Adrenal gland (tissue), 12 donors: ENCODE data around the gene HRAS. TPM values are rescaled to one million over a fixed set of nuclear protein-coding genes. Genes with fewer than 3 reads are reported as not detected.

Experiments used
- DNase-seq, 7 donors: peaks; one replicate each; pipeline ENCODE4 v3.0.0-alpha.2; 2019 to 2020
- H3K27ac ChIP-seq, 5 donors: fragments of 200-600 bp; sonication (generic) in 4 of 5; 1 replicate in 3 of 5; 2 replicates in 2 of 5; pipeline versions ENCODE4 v1.5.1 to v1.8.0; 2016 to 2020; ENCODE audit warnings: mild to moderate bottlenecking in 1 of 5
- H3K27me3 ChIP-seq: fragments of 200-600 bp; 2 replicates; pipeline ENCODE4 v1.8.0; 2021
- H3K36me3 ChIP-seq, 2 donors: fragments of 200-600 bp; replicated peaks in 1 of 2; 1 replicate in 1 of 2; 2 replicates in 1 of 2; pipeline versions ENCODE4 v1.5.1 to v1.8.0; 2018 to 2022
- H3K4me1 ChIP-seq, 2 donors: fragments of 200-600 bp; replicated peaks in 1 of 2; 1 replicate in 1 of 2; 2 replicates in 1 of 2; pipeline versions ENCODE4 v1.5.1 to v1.8.0; 2018 to 2021
- H3K4me3 ChIP-seq, 4 donors: fragments of 200-600 bp; sonication (generic) in 3 of 4; one replicate each; pipeline ENCODE4 v1.5.1; 2016 to 2018
- H3K9me3 ChIP-seq, 3 donors: fragments of 200-600 bp; sonication (generic) in 1 of 3; replicated peaks in 1 of 3; 1 replicate in 2 of 3; 2 replicates in 1 of 3; pipeline versions ENCODE4 v1.5.1 to v1.8.0; 2016 to 2021
- CTCF ChIP-seq, 6 experiments: fragments of 450-650 bp in 4 of 6; fragments of 200-600 bp in 2 of 6; sonication (generic) in 1 of 6; IDR thresholded peaks; 1 replicate in 5 of 6; 2 replicates in 1 of 6; pipeline versions ENCODE4 v1.5.1 to v1.8.0; 2016 to 2021; ENCODE audit warnings: antibody characterized with exemption in 6 of 6, mild to moderate bottlenecking in 2 of 6, moderate library complexity in 1 of 6
- POLR2A ChIP-seq, 2 donors: fragments of 450-650 bp; IDR thresholded peaks; one replicate each; pipeline ENCODE4 v1.6.1; 2017; ENCODE audit warnings: antibody characterized with exemption in 2 of 2, mild to moderate bottlenecking in 2 of 2, moderate library complexity in 1 of 2
- WGBS, 4 donors: extraction: QIAGEN DNeasy Blood & Tissue Kit in 2 of 4; methylation state at CpG; one replicate each; pipeline versions ENCODE4 v1.1.5 to v1.1.7; 2013 to 2017; 5-methylcytosine and 5-hydroxymethylcytosine counted together
- intact Hi-C, 2 donors: fragments of 100-400 bp; cut with DNase I; formaldehyde crosslinking; loops; one replicate each; pipeline versions ENCODE4 v1.14.1 to v1.15.0; 2022 to 2023
- polyA plus RNA-seq, 3 donors: library from polyadenylated mRNA; stranded (reverse); fragments of 200-250 nt in 2 of 3; fragments of 350-450 nt in 1 of 3; fragmentation: Illumina TruSeq in 1 of 3; extraction: RNeasy Lipid Tissue Mini Kit (QIAGEN cat#74804) in 1 of 3; gene quantifications; one replicate each; pipeline ENCODE4 v1.2.3, GENCODE V29; 2013 to 2014
- total RNA-seq, 9 donors: library from RNA; depleted of rRNA in 4 of 9; stranded (reverse); fragments of >200 nt in 4 of 9; fragments of 120-200 nt in 1 of 9; fragmentation: NEBNext Ultra II Directional in 1 of 9; extraction: Animal tissue kit (Norgen Biotek cat#: 25700) in 1 of 9; gene quantifications; one replicate each; pipeline versions ENCODE4 v1.1.0 to v1.2.4, GENCODE V29; 2013 to 2023
- donor health status: healthy with polysubstance abuse.
- donor health status: Bipolar disorder and iron deficiency.
- donor health status: DM: yes; HTN: yes; CAD: no.
- donor health status: DM: no; HTN: no; CAD: no.
- donor health status: DM: no; HTN: no; CAD: no.
- donor health status: DM: yes; HTN: yes; CAD: no.

HRAS gene
- total and polyA plus RNA-seq, 12 donors = 10.8 to 190 (median 39.0) TPM

- H3K27me3 ChIP-seq = peaks cover 21% of the 10 kb centered on the region
- no peak for TF ChIP-seq CTCF (IDR thresholded peaks at IDR 0.05)
- TF ChIP-seq POLR2A (IDR thresholded peaks at IDR 0.05) = no peak
- no peak overlapping the region for H3K27ac ChIP-seq
- WGBS, 4 donors = 81 to 100% (median 81%) methylated on average over 2 to 16 of the region's 16 CpGs; no CpG with 5 or more reads in 1 of the 4 donors
- no peak for DNase-seq
- H3K4me1 ChIP-seq = peaks cover 0 to 14% of the 10 kb centered on the region in 2 donors
- no peaks in the 10 kb centered on the region for H3K9me3 ChIP-seq
- no peak overlapping the region for H3K4me3 ChIP-seq
- intact Hi-C loops = loop anchor here (5.0 to 10.0 kb wide), 2 partner anchors 171 to 174 kb away; no protein-coding TSS in a partner anchor
- H3K36me3 ChIP-seq = no peaks in the 10 kb centered on the region
Measured at GRCh38 chr11:551131-551530, 15.8 kb upstream of the HRAS start.

- H3K4me1 ChIP-seq = peaks cover 0 to 12% of the 10 kb centered on the region in 2 donors
- no peaks in the 10 kb centered on the region for H3K36me3 ChIP-seq
- intact Hi-C loops = loop anchor here (5.0 to 10.0 kb wide), 2 partner anchors 172 to 174 kb away; no protein-coding TSS in a partner anchor
- no peak overlapping the region for H3K4me3 ChIP-seq
- no peaks in the 10 kb centered on the region for H3K9me3 ChIP-seq
- no peak for DNase-seq
- WGBS, 4 donors = 79 to 87% (median 82%) methylated on average over 3 to 5 of the region's 5 CpGs; no CpG with 5 or more reads in 1 of the 4 donors
- H3K27me3 ChIP-seq = peaks cover 18% of the 10 kb centered on the region
- H3K27ac ChIP-seq = no peak overlapping the region
- TF ChIP-seq CTCF (IDR thresholded peaks at IDR 0.05) (no peak), POLR2A (IDR thresholded peaks at IDR 0.05) (no peak)
Measured at GRCh38 chr11:550746-551085, 15.3 kb upstream of the HRAS start.

- no peak for DNase-seq
- intact Hi-C loops = loop anchor here (5.0 to 10.0 kb wide), 2 partner anchors 172 to 175 kb away; no protein-coding TSS in a partner anchor
- H3K36me3 ChIP-seq = no peaks in the 10 kb centered on the region
- H3K4me3 ChIP-seq = no peak overlapping the region
- peaks cover 12% of the 10 kb centered on the region for H3K27me3 ChIP-seq
- WGBS, 4 donors = 89 to 98% (median 93%) methylated on average over 7 to 25 of the region's 25 CpGs
- peaks cover 0 to 6% of the 10 kb centered on the region in 2 donors for H3K4me1 ChIP-seq
- TF ChIP-seq CTCF (IDR thresholded peaks at IDR 0.05) (no peak), POLR2A (IDR thresholded peaks at IDR 0.05) (no peak)
- no peak overlapping the region for H3K27ac ChIP-seq
- no peaks in the 10 kb centered on the region for H3K9me3 ChIP-seq
Measured at GRCh38 chr11:550021-550745, 14.8 kb upstream of the HRAS start.

GRCh38 chr11:548700-549603 lies 13.6 kb upstream of the HRAS start:
- no peaks in the 10 kb centered on the region for H3K9me3 ChIP-seq
- H3K27ac ChIP-seq = no peak overlapping the region
- intact Hi-C loops = no loop called here
- H3K4me1 ChIP-seq = no peaks in the 10 kb centered on the region
- H3K27me3 ChIP-seq = peaks cover 3% of the 10 kb centered on the region
- H3K36me3 ChIP-seq = no peaks in the 10 kb centered on the region
- WGBS, 4 donors = 84 to 91% (median 87%) methylated on average over 20 to 32 of the region's 32 CpGs
- no peak for TF ChIP-seq CTCF (IDR thresholded peaks at IDR 0.05)
- TF ChIP-seq POLR2A (IDR thresholded peaks at IDR 0.05) = no peak
- H3K4me3 ChIP-seq = no peak overlapping the region
- DNase-seq = no peak
